HepG2 (cell line): ENCODE results near the gene HDAC8. TPM values are rescaled to one million over a fixed set of nuclear protein-coding genes. Genes with fewer than 3 reads are reported as not detected.

Source experiments
- ATAC-seq: fragments of 200-7000 bp; cut with Tn5 transposase; 3 replicates; pipeline ENCODE4 v1.9.1; 2020; ENCODE audit warnings: mild to moderate bottlenecking, moderate library complexity
- BruUV-seq: library from RNA; stranded (reverse); fragments of 400-500 nt; replicated peaks from 2 replicates; lab custom pipeline; 2021; lab: Mats Ljungman, UMichigan
- CTCF ChIA-PET: fragments of 300-600 bp; formaldehyde crosslinking; extraction: SDS; loops from one replicate; lab custom pipeline; 2021; ENCODE audit warnings: low total read pairs, inconsistent platforms, low intra/inter-chr PET ratio; lab: Yijun Ruan, JAX
- POLR2A ChIA-PET: fragments of 350-600 bp; sonication (Branson Sonifier 250); formaldehyde crosslinking; loops from one replicate; lab custom pipeline; 2020; ENCODE audit warnings: antibody characterized with exemption, inconsistent platforms; lab: Yijun Ruan, JAX
- DNase-seq: peaks from one replicate; pipeline ENCODE4 v3.0.0-alpha.2; 2015; ENCODE audit warnings: low spot score
- FAIRE-seq: peaks from 3 replicates; lab custom pipeline; 2011; peaks lifted over from hg19 to GRCh38; lab: Jason Lieb, UNC
- H2AFZ ChIP-seq: one replicate; pipeline ENCODE4 v1.6.1; 2011; ENCODE audit warnings: low read length, inconsistent platforms
- H3K27ac ChIP-seq: fragments of 300-600 bp; 3 replicates; pipeline ENCODE4 v1.8.0; 2011; ENCODE audit warnings: mixed run types, mild to moderate bottlenecking, mixed read lengths, low read length, inconsistent platforms; ENCODE audit not compliant: insufficient read depth; ENCODE audit errors: extremely low read length
- H3K27me3 ChIP-seq, 2 experiments: fragments of 200-600 bp in 1 of 2; 2 replicates in 1 of 2; 3 replicates in 1 of 2; pipeline versions ENCODE4 v1.6.0 to v1.8.0; 2011; ENCODE audit warnings: low read length in 2 of 2, mild to moderate bottlenecking in 2 of 2, moderate library complexity in 2 of 2, inconsistent platforms in 1 of 2; ENCODE audit not compliant: insufficient read depth in 2 of 2, control insufficient read depth in 1 of 2
- H3K36me3 ChIP-seq, 2 experiments: fragments of 200-600 bp in 1 of 2; replicated peaks in 1 of 2; 2 replicates in 1 of 2; 3 replicates in 1 of 2; pipeline versions ENCODE4 v1.5.1 to v1.8.0; 2011; ENCODE audit warnings: low read length in 2 of 2, inconsistent platforms in 1 of 2; ENCODE audit not compliant: insufficient read depth in 2 of 2, control insufficient read depth in 1 of 2
- H3K4me1 ChIP-seq: 2 replicates; pipeline ENCODE4 v1.5.1; 2012; ENCODE audit warnings: low read length, inconsistent platforms; ENCODE audit not compliant: insufficient read depth
- H3K4me2 ChIP-seq: 2 replicates; pipeline ENCODE4 v1.6.0; 2011; ENCODE audit warnings: low read depth, low read length, inconsistent platforms
- H3K4me3 ChIP-seq, 3 experiments: fragments of 200-600 bp in 1 of 3; sonication (generic), shearing (Covaris generic) in 1 of 3; replicated peaks in 1 of 3; 2 replicates each; pipeline ENCODE4 v1.5.1; 2011 to 2016; ENCODE audit warnings: low read length in 3 of 3, inconsistent platforms in 2 of 3, low read depth in 2 of 3, mild to moderate bottlenecking in 2 of 3, control low read depth in 1 of 3, mixed read lengths in 1 of 3; ENCODE audit not compliant: insufficient read depth in 1 of 3
- H3K79me2 ChIP-seq: one replicate; pipeline ENCODE4 v1.6.1; 2011; ENCODE audit warnings: low read length, inconsistent platforms; ENCODE audit not compliant: insufficient read depth
- H3K9ac ChIP-seq: 2 replicates; pipeline ENCODE4 v1.6.0; 2011; ENCODE audit warnings: mild to moderate bottlenecking, low read depth, low read length, inconsistent platforms; ENCODE audit not compliant: insufficient read depth
- H3K9me3 ChIP-seq: 2 replicates; pipeline ENCODE4 v1.5.1; 2012; ENCODE audit warnings: mild to moderate bottlenecking, low read length
- H4K20me1 ChIP-seq: 2 replicates; pipeline ENCODE4 v1.6.0; 2011; ENCODE audit warnings: inconsistent platforms, mild to moderate bottlenecking, low read length, moderate library complexity; ENCODE audit not compliant: insufficient read depth
- ATAD3A ChIP-seq: sonication (generic); formaldehyde crosslinking; IDR thresholded peaks from 2 replicates; pipeline ENCODE4 v1.4.0; 2020; ENCODE audit warnings: missing genetic modification reagents
- BRD4 ChIP-seq: sonication (generic); formaldehyde crosslinking; IDR thresholded peaks from 2 replicates; pipeline ENCODE4 v1.4.0; 2020; ENCODE audit warnings: missing genetic modification reagents
- ERF ChIP-seq: IDR thresholded peaks from 2 replicates; pipeline ENCODE4 v1.6.1; 2018; ENCODE audit warnings: missing biosample characterization, missing genetic modification reagents
- HIVEP1 ChIP-seq: sonication (generic); formaldehyde crosslinking; IDR thresholded peaks from 2 replicates; pipeline ENCODE4 v1.4.0; 2020; ENCODE audit warnings: mild to moderate bottlenecking, missing genetic modification reagents
- HNRNPK ChIP-seq: fragments of 200-400 bp; formaldehyde crosslinking; IDR thresholded peaks from 2 replicates; pipeline ENCODE4 v1.6.1; 2018; ENCODE audit warnings: low read length, low read depth, moderate library complexity, mild to moderate bottlenecking; ENCODE audit not compliant: poor library complexity, severe bottlenecking
- KLF15 ChIP-seq: sonication (generic); formaldehyde crosslinking; IDR thresholded peaks from 2 replicates; pipeline ENCODE4 v1.8.1; 2023; ENCODE audit warnings: borderline replicate concordance, mild to moderate bottlenecking, inconsistent platforms, missing genetic modification reagents, mixed read lengths
- MEF2D ChIP-seq: sonication (generic); formaldehyde crosslinking; IDR thresholded peaks from 2 replicates; pipeline ENCODE4 v1.5.1; 2020; ENCODE audit warnings: mild to moderate bottlenecking, missing genetic modification reagents
- PHF5A ChIP-seq: IDR thresholded peaks from one replicate; pipeline ENCODE4 v1.6.1; 2018; ENCODE audit warnings: low read depth, missing genetic modification reagents; ENCODE audit not compliant: unreplicated experiment
- TAF15 ChIP-seq: fragments of 200-400 bp; formaldehyde crosslinking; IDR thresholded peaks from one replicate; pipeline ENCODE4 v1.6.1; 2018; ENCODE audit warnings: mild to moderate bottlenecking, low read depth, low read length; ENCODE audit not compliant: poor library complexity, severe bottlenecking
- WGBS: methylation state at CpG from one replicate; pipeline ENCODE4 v1.1.6; 2017; ENCODE audit warnings: low lambda C conversion rate; 5-methylcytosine and 5-hydroxymethylcytosine counted together
- in situ Hi-C: cut with HindIII; loops from 2 replicates; pipeline ENCODE4 v1.10.0; 2017; ENCODE audit warnings: low pct_unique_long_range_greater_than_20kb; ENCODE audit not compliant: extremely low pct_ligation_motif_present
- intact Hi-C: fragments of 100-400 bp; cut with micrococcal nuclease; formaldehyde crosslinking; loops from one replicate; pipeline ENCODE4 v1.10.0; 2022; ENCODE audit not compliant: unreplicated experiment
- polyA plus RNA-seq, 8 experiments: library from polyadenylated mRNA; depleted of rRNA in 3 of 8; stranded (reverse) in 7 of 8; unstranded in 1 of 8; fragments of >200 nt; fragmentation: Illumina TruSeq in 4 of 8; extraction: Trizol in 4 of 8; gene quantifications; 2 replicates each; pipeline versions ENCODE4 v1.2.1 to v1.2.3, GENCODE V29; 2011 to 2016; ENCODE audit warnings: low read depth in 4 of 8, missing spikeins in 1 of 8, mixed read lengths in 1 of 8; ENCODE audit not compliant: insufficient read depth in 1 of 8
- total RNA-seq, 5 experiments: library from RNA; depleted of rRNA; stranded (reverse); fragments of >200 nt; fragmentation: Illumina TruSeq; extraction: Trizol; gene quantifications; 2 replicates each; pipeline ENCODE4 v1.2.3, GENCODE V29; 2016; ENCODE audit warnings: low read depth in 1 of 5
- TF ChIP-seq, protein P1 (sequence below): sonication (generic); formaldehyde crosslinking; IDR thresholded peaks from 2 replicates; pipeline ENCODE4 v1.9.0; 2021; ENCODE audit warnings: missing genetic modification reagents, mild to moderate bottlenecking, borderline replicate concordance
- TF ChIP-seq, protein P2 (sequence below): sonication (generic); formaldehyde crosslinking; IDR thresholded peaks from 2 replicates; pipeline ENCODE4 v1.9.0; 2021; ENCODE audit warnings: missing genetic modification reagents, borderline replicate concordance

Gene HDAC8
- total and polyA plus RNA-seq, 2 of the 13 experiments (the other 11 are each of a cell fraction or from before 2014, with no cell fraction given): 13.7 to 28.6 TPM

DNA sequence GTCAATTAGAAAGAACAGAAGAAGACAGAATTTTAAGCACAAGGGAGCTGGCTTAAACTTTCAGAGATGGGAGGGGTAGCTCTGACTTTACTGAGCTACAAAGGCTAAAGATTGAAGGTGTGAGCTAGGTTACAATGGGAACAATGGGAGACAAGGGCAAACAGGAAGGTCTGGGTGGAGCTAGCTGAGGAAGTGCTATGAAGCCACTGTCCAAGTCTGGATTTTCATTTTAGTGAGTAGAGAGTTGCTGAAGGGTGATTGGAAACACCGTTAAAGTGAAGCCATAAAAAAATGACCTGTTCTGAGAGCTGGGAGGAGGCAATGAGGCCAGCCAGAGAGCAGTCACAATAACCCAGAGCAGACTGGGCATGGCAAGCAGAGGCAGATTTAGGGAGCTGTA is 162.7 kb downstream of the HDAC8 start:
- Histone ChIP-seq H2AFZ (no peak overlapping the region), H3K4me2 (no peak overlapping the region), H3K9ac (no peak overlapping the region), H3K4me1 (no peaks in the 10 kb centered on the region), H3K79me2 (no peaks in the 10 kb centered on the region), H3K27ac (no peak overlapping the region), H3K4me3 (no peak overlapping the region), H3K27me3 (no peaks in the 10 kb centered on the region), H3K9me3 (no peaks in the 10 kb centered on the region), H4K20me1 (no peaks in the 10 kb centered on the region), H3K36me3 (no peaks in the 10 kb centered on the region)
- intact Hi-C loops (no loop called here), in situ Hi-C loops (no loop called here)
- 100% methylated on average over 1 of the region's 1 CpG for WGBS
- no peak for ATAC-seq
- TF ChIP-seq, protein P1, sequence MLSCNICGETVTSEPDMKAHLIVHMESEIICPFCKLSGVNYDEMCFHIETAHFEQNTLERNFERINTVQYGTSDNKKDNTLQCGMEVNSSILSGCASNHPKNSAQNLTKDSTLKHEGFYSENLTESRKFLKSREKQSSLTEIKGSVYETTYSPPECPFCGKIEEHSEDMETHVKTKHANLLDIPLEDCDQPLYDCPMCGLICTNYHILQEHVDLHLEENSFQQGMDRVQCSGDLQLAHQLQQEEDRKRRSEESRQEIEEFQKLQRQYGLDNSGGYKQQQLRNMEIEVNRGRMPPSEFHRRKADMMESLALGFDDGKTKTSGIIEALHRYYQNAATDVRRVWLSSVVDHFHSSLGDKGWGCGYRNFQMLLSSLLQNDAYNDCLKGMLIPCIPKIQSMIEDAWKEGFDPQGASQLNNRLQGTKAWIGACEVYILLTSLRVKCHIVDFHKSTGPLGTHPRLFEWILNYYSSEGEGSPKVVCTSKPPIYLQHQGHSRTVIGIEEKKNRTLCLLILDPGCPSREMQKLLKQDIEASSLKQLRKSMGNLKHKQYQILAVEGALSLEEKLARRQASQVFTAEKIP (CRISPR knock-in tag): no peak
- TF ChIP-seq, protein P2, sequence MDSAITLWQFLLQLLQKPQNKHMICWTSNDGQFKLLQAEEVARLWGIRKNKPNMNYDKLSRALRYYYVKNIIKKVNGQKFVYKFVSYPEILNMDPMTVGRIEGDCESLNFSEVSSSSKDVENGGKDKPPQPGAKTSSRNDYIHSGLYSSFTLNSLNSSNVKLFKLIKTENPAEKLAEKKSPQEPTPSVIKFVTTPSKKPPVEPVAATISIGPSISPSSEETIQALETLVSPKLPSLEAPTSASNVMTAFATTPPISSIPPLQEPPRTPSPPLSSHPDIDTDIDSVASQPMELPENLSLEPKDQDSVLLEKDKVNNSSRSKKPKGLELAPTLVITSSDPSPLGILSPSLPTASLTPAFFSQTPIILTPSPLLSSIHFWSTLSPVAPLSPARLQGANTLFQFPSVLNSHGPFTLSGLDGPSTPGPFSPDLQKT (CRISPR knock-in tag): no peak
- TF ChIP-seq MEF2D (CRISPR knock-in tag): no peak
- TF ChIP-seq PHF5A (CRISPR knock-in tag): no peak
- no TSS peak for BruUV-seq
- CTCF ChIA-PET: no interaction called here
- no peak for DNase-seq
- POLR2A ChIA-PET: no interaction called here
- no peak for FAIRE-seq

GRCh38 chrX:72408885-72409284 is 163.8 kb downstream of the HDAC8 start:
- H3K4me2 ChIP-seq: no peak overlapping the region
- DNase-seq (no peak), ATAC-seq (no peak), FAIRE-seq (no peak)
- in situ Hi-C loops (no loop called here), intact Hi-C loops (no loop called here)
- H4K20me1 ChIP-seq: no peaks in the 10 kb centered on the region
- no TSS peak for BruUV-seq
- ChIA-PET POLR2A (no interaction called here), CTCF (no interaction called here)
- no peak for TF ChIP-seq KLF15 (CRISPR knock-in tag)
- TF ChIP-seq HIVEP1: no peak
- no peak for TF ChIP-seq ERF (CRISPR knock-in tag)
- TF ChIP-seq TAF15: no peak
- TF ChIP-seq BRD4 (CRISPR knock-in tag): no peak
- TF ChIP-seq ATAD3A (CRISPR knock-in tag): no peak
- TF ChIP-seq HNRNPK: no peak
- H3K27me3 ChIP-seq: no peaks in the 10 kb centered on the region
- 97% methylated on average over 2 of the region's 2 CpGs for WGBS
- H3K9me3 ChIP-seq: no peaks in the 10 kb centered on the region
- no peaks in the 10 kb centered on the region for H3K79me2 ChIP-seq
- no peaks in the 10 kb centered on the region for H3K36me3 ChIP-seq
- no peak overlapping the region for H3K9ac ChIP-seq
- no peak overlapping the region for H3K4me3 ChIP-seq
- H2AFZ ChIP-seq: no peak overlapping the region
- H3K4me1 ChIP-seq: no peaks in the 10 kb centered on the region
- no peak overlapping the region for H3K27ac ChIP-seq
